A549 treated with RU486 at 1 μM for 4 hours (cell line): ENCODE results near the gene THSD7A. TPM values are rescaled to one million over a fixed set of nuclear protein-coding genes. Genes with fewer than 3 reads are reported as not detected.

Experiments used
- total RNA-seq: library from RNA; stranded (reverse); fragments of 200-300 nt; extraction: Qiagen RNA extraction; gene quantifications from 5 replicates; pipeline ENCODE4 v1.2.3, GENCODE V29; 2022; ENCODE audit warnings: low read depth

The THSD7A gene, protein sequence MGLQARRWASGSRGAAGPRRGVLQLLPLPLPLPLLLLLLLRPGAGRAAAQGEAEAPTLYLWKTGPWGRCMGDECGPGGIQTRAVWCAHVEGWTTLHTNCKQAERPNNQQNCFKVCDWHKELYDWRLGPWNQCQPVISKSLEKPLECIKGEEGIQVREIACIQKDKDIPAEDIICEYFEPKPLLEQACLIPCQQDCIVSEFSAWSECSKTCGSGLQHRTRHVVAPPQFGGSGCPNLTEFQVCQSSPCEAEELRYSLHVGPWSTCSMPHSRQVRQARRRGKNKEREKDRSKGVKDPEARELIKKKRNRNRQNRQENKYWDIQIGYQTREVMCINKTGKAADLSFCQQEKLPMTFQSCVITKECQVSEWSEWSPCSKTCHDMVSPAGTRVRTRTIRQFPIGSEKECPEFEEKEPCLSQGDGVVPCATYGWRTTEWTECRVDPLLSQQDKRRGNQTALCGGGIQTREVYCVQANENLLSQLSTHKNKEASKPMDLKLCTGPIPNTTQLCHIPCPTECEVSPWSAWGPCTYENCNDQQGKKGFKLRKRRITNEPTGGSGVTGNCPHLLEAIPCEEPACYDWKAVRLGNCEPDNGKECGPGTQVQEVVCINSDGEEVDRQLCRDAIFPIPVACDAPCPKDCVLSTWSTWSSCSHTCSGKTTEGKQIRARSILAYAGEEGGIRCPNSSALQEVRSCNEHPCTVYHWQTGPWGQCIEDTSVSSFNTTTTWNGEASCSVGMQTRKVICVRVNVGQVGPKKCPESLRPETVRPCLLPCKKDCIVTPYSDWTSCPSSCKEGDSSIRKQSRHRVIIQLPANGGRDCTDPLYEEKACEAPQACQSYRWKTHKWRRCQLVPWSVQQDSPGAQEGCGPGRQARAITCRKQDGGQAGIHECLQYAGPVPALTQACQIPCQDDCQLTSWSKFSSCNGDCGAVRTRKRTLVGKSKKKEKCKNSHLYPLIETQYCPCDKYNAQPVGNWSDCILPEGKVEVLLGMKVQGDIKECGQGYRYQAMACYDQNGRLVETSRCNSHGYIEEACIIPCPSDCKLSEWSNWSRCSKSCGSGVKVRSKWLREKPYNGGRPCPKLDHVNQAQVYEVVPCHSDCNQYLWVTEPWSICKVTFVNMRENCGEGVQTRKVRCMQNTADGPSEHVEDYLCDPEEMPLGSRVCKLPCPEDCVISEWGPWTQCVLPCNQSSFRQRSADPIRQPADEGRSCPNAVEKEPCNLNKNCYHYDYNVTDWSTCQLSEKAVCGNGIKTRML (N-terminal part only)
- 1.3 to 3.3 TPM (median 2.6 TPM) in 5 replicates for total RNA-seq

GRCh38 chr7:11831736-11832495 is at the start of gene THSD7A:
Gene THSD7A (minus strand): TSS chr7:11832198. CDS start chr7:11831946, 252 bp downstream.

